Measurements from ENCODE around the gene FOSL1.

FOSL1 gene

GRCh38 chr11:65912845-65913244, 12.7 kb upstream of the FOSL1 start:
- H3K9me3 Mint-ChIP-seq, result no peaks in the 10 kb centered on the region
- peaks cover 32% of the 10 kb centered on the region for H3K4me1 Mint-ChIP-seq
- ATAC-seq, result peak; percentile 60
- H3K27ac Mint-ChIP-seq, result no peak overlapping the region
- no peak overlapping the region for H3K4me3 Mint-ChIP-seq
- no peak for DNase-seq (ENCODE audit: low spot score in 2 of 2)
- peaks cover 8% of the 10 kb centered on the region for H3K36me3 Mint-ChIP-seq

- peak overlapping the region; percentile 85 for H3K27ac Mint-ChIP-seq
- no peak for ATAC-seq
- H3K9me3 Mint-ChIP-seq, result no peaks in the 10 kb centered on the region
- H3K4me3 Mint-ChIP-seq, result no peak overlapping the region
- H3K36me3 Mint-ChIP-seq, result peaks cover 4% of the 10 kb centered on the region
- H3K4me1 Mint-ChIP-seq, result peaks cover 26% of the 10 kb centered on the region
- DNase-seq (ENCODE audit: low spot score in 2 of 2), result no peak
These were observed 11.7 kb upstream of the FOSL1 start for GRCh38 chr11:65911682-65912568.

- Mint-ChIP-seq H3K27ac (no peak overlapping the region), H3K36me3 (no peaks in the 10 kb centered on the region), H3K4me3 (no peak overlapping the region), H3K9me3 (no peaks in the 10 kb centered on the region), H3K4me1 (peaks cover 8% of the 10 kb centered on the region)
- no peak for DNase-seq (ENCODE audit: low spot score in 2 of 2)
- ATAC-seq, result no peak
These were observed 7.7 kb upstream of the FOSL1 start for GRCh38 chr11:65907878-65908277.

GRCh38 chr11:65906602-65907001, 6.4 kb upstream of the FOSL1 start:
- ATAC-seq, result peak; percentile 55
- DNase-seq (ENCODE audit: low spot score in 2 of 2), result no peak
- Mint-ChIP-seq H3K4me3 (no peak overlapping the region), H3K27ac (no peak overlapping the region), H3K4me1 (peaks cover 21% of the 10 kb centered on the region), H3K36me3 (peaks cover 9% of the 10 kb centered on the region), H3K9me3 (no peaks in the 10 kb centered on the region)

GRCh38 chr11:65903715-65904114, 3.5 kb upstream of the FOSL1 start:
- DNase-seq (ENCODE audit: low spot score in 2 of 2) (no peak), ATAC-seq (no peak)
- H3K9me3 Mint-ChIP-seq, result no peaks in the 10 kb centered on the region
- peak overlapping the region; percentile 88 for H3K27ac Mint-ChIP-seq
- no peak overlapping the region for H3K4me3 Mint-ChIP-seq
- peaks cover 27% of the 10 kb centered on the region for H3K36me3 Mint-ChIP-seq
- peaks cover 21% of the 10 kb centered on the region for H3K4me1 Mint-ChIP-seq

- Mint-ChIP-seq H3K27ac (peak overlapping the region; percentile 88), H3K4me3 (no peak overlapping the region), H3K36me3 (peaks cover 33% of the 10 kb centered on the region), H3K4me1 (peaks cover 25% of the 10 kb centered on the region), H3K9me3 (no peaks in the 10 kb centered on the region)
- ATAC-seq (no peak), DNase-seq (ENCODE audit: low spot score in 2 of 2) (no peak)
These were observed 2.9 kb upstream of the FOSL1 start for GRCh38 chr11:65903068-65903481.

- Mint-ChIP-seq H3K36me3 (peaks cover 55% of the 10 kb centered on the region), H3K27ac (peak overlapping the region; percentile 92), H3K9me3 (no peaks in the 10 kb centered on the region), H3K4me3 (peak overlapping the region; percentile 84), H3K4me1 (peaks cover 44% of the 10 kb centered on the region)
- DNase-seq (ENCODE audit: low spot score in 2 of 2), result no peak
- ATAC-seq, result no peak
These were observed 652 bp upstream of the FOSL1 start for GRCh38 chr11:65900899-65901180.

- ATAC-seq (peak; percentile 50), DNase-seq (ENCODE audit: low spot score in 2 of 2) (peak; percentile 66 to 85)
- no peaks in the 10 kb centered on the region for H3K9me3 Mint-ChIP-seq
- peaks cover 55% of the 10 kb centered on the region for H3K4me1 Mint-ChIP-seq
- H3K27ac Mint-ChIP-seq, result peak overlapping the region; percentile 92
- H3K36me3 Mint-ChIP-seq, result peaks cover 68% of the 10 kb centered on the region
- peak overlapping the region; percentile 84 for H3K4me3 Mint-ChIP-seq
These were observed 648 bp downstream of the FOSL1 start for GRCh38 chr11:65899356-65900124.

GRCh38 chr11:65898656-65899355, 1.4 kb downstream of the FOSL1 start:
- Mint-ChIP-seq H3K4me1 (peaks cover 62% of the 10 kb centered on the region), H3K36me3 (peaks cover 76% of the 10 kb centered on the region), H3K9me3 (no peaks in the 10 kb centered on the region), H3K27ac (peak overlapping the region; percentile 92), H3K4me3 (peak overlapping the region; percentile 84)
- no peak for ATAC-seq
- DNase-seq (ENCODE audit: low spot score in 2 of 2), result no peak

- ATAC-seq (no peak), DNase-seq (ENCODE audit: low spot score in 2 of 2) (no peak)
- Mint-ChIP-seq H3K4me3 (peak overlapping the region; percentile 78), H3K4me1 (peaks cover 66% of the 10 kb centered on the region), H3K9me3 (no peaks in the 10 kb centered on the region), H3K27ac (peak overlapping the region; percentile 86), H3K36me3 (peaks cover 89% of the 10 kb centered on the region)
These were observed 3.1 kb downstream of the FOSL1 start for GRCh38 chr11:65897020-65897471.

GRCh38 chr11:65896034-65896999, 3.9 kb downstream of the FOSL1 start:
- Mint-ChIP-seq H3K36me3 (peaks cover 90% of the 10 kb centered on the region), H3K9me3 (no peaks in the 10 kb centered on the region), H3K27ac (peak overlapping the region; percentile 86), H3K4me3 (peak overlapping the region; percentile 78), H3K4me1 (peaks cover 61% of the 10 kb centered on the region)
- DNase-seq (ENCODE audit: low spot score in 2 of 2), result no peak
- no peak for ATAC-seq

- peak overlapping the region; percentile 86 for H3K27ac Mint-ChIP-seq
- ATAC-seq (no peak), DNase-seq (ENCODE audit: low spot score in 2 of 2) (no peak)
- H3K4me3 Mint-ChIP-seq, result peak overlapping the region; percentile 78
- no peaks in the 10 kb centered on the region for H3K9me3 Mint-ChIP-seq
- peaks cover 95% of the 10 kb centered on the region for H3K36me3 Mint-ChIP-seq
- peaks cover 61% of the 10 kb centered on the region for H3K4me1 Mint-ChIP-seq
These were observed 4.7 kb downstream of the FOSL1 start for GRCh38 chr11:65895482-65895981.

- H3K4me1 Mint-ChIP-seq, result peaks cover 75% of the 10 kb centered on the region
- DNase-seq (ENCODE audit: low spot score in 2 of 2), result no peak
- H3K27ac Mint-ChIP-seq, result peak overlapping the region; percentile 82
These were observed 6.1 kb downstream of the FOSL1 start for GRCh38 chr11:65894034-65894591.

More at GRCh38 chr11:65894034-65894591, 6.1 kb downstream of the FOSL1 start:
- ATAC-seq, result no peak
- peaks cover 97% of the 10 kb centered on the region for H3K36me3 Mint-ChIP-seq
- H3K9me3 Mint-ChIP-seq, result no peaks in the 10 kb centered on the region
- peak overlapping the region; percentile 78 for H3K4me3 Mint-ChIP-seq
